Endothelial cell of umbilical vein (primary cell): Measurements from ENCODE around the gene TRPC5OS. TPM values are rescaled to one million over a fixed set of nuclear protein-coding genes. Genes with fewer than 3 reads are reported as not detected.

Experiments used
- BruUV-seq: library from RNA; stranded (reverse); fragments of 400-500 nt; replicated peaks from 2 replicates; lab custom pipeline; 2021; lab: Mats Ljungman, UMichigan
- CTCF ChIA-PET: fragments of 300-600, 350-600 bp; sonication (Branson Sonifier 250); formaldehyde crosslinking; loops from one replicate; lab custom pipeline; 2021; ENCODE audit warnings: antibody characterized with exemption, inconsistent platforms; lab: Charles Lee
- POLR2A ChIA-PET: fragments of 300-600, 350-600 bp; sonication (Branson Sonifier 250); formaldehyde crosslinking; loops from one replicate; lab custom pipeline; 2021; ENCODE audit warnings: antibody characterized with exemption, inconsistent platforms; lab: Charles Lee
- DNase-seq: peaks from one replicate; pipeline ENCODE4 v3.0.0-alpha.2; 2011; ENCODE audit warnings: low read depth, low spot score
- FAIRE-seq: peaks from 2 replicates; lab custom pipeline; 2011; peaks lifted over from hg19 to GRCh38; lab: Jason Lieb, UNC
- H2AFZ ChIP-seq: 2 replicates; pipeline ENCODE4 v1.6.0; 2012; ENCODE audit warnings: low read depth, low read length, control low read depth, inconsistent platforms
- H3K27ac ChIP-seq: 2 replicates; pipeline ENCODE4 v1.5.1; 2011; ENCODE audit warnings: low read depth, mild to moderate bottlenecking, control low read depth, low read length, moderate library complexity; ENCODE audit not compliant: insufficient read depth
- H3K27me3 ChIP-seq, 2 experiments: 2 replicates each; pipeline versions ENCODE4 v1.6.0 to v1.6.1; 2011; ENCODE audit warnings: low read length in 2 of 2, mixed read lengths in 1 of 2; ENCODE audit not compliant: control insufficient read depth in 2 of 2, insufficient read depth in 2 of 2
- H3K36me3 ChIP-seq, 2 experiments: 2 replicates in 1 of 2; 3 replicates in 1 of 2; pipeline ENCODE4 v1.5.1; 2011; ENCODE audit warnings: low read length in 2 of 2, mild to moderate bottlenecking in 1 of 2, moderate library complexity in 1 of 2; ENCODE audit not compliant: control insufficient read depth in 2 of 2, insufficient read depth in 2 of 2; ENCODE audit errors: extremely low read depth in 1 of 2
- H3K4me1 ChIP-seq: 3 replicates; pipeline ENCODE4 v1.5.1; 2011; ENCODE audit warnings: mild to moderate bottlenecking, low read length; ENCODE audit not compliant: control insufficient read depth, insufficient read depth; ENCODE audit errors: extremely low read depth
- H3K4me2 ChIP-seq: 2 replicates; pipeline ENCODE4 v1.6.1; 2011; ENCODE audit warnings: low read length, control low read depth, mixed read lengths; ENCODE audit not compliant: insufficient read depth
- H3K4me3 ChIP-seq, 3 experiments: fragments of 200-600 bp in 1 of 3; sonication (generic), shearing (Covaris generic) in 1 of 3; replicated peaks in 1 of 3; 2 replicates each; pipeline ENCODE4 v1.5.1; 2011 to 2016; ENCODE audit warnings: control low read depth in 3 of 3, low read length in 3 of 3, mild to moderate bottlenecking in 2 of 3, inconsistent platforms in 1 of 3, low read depth in 1 of 3, moderate library complexity in 1 of 3; ENCODE audit not compliant: insufficient read depth in 1 of 3
- H3K79me2 ChIP-seq: 2 replicates; pipeline ENCODE4 v1.6.0; 2012; ENCODE audit warnings: low read length, inconsistent platforms; ENCODE audit not compliant: control insufficient read depth, insufficient read depth
- H3K9ac ChIP-seq: replicated peaks from 2 replicates; pipeline ENCODE3; 2011; ENCODE audit warnings: low read length, control low read depth; ENCODE audit not compliant: insufficient read depth; ENCODE audit errors: extremely low read depth
- H3K9me1 ChIP-seq: replicated peaks from 3 replicates; pipeline ENCODE4 v1.6.0; 2011; ENCODE audit warnings: mild to moderate bottlenecking, low read length; ENCODE audit not compliant: control insufficient read depth, insufficient read depth; ENCODE audit errors: extremely low read depth
- H3K9me3 ChIP-seq: replicated peaks from 2 replicates; pipeline ENCODE4 v1.5.1; 2012; ENCODE audit warnings: low read length, inconsistent platforms; ENCODE audit not compliant: control insufficient read depth, insufficient read depth
- H4K20me1 ChIP-seq: replicated peaks from 2 replicates; pipeline ENCODE3; 2011; ENCODE audit warnings: mild to moderate bottlenecking, low read length; ENCODE audit not compliant: control insufficient read depth, insufficient read depth; ENCODE audit errors: extremely low read depth
- CTCF ChIP-seq, 2 donors: IDR thresholded peaks; 1 replicate in 1 of 2; 2 replicates in 1 of 2; pipeline ENCODE4 v1.5.1; 2011; ENCODE audit warnings: low read length in 2 of 2, mild to moderate bottlenecking in 2 of 2, moderate library complexity in 2 of 2, control low read depth in 1 of 2, inconsistent platforms in 1 of 2, low read depth in 1 of 2; ENCODE audit not compliant: insufficient read depth in 1 of 2; ENCODE audit errors: extremely low read depth in 1 of 2
- EZH2 ChIP-seq: IDR thresholded peaks from 2 replicates; pipeline ENCODE4 v1.6.1; 2012; ENCODE audit warnings: borderline replicate concordance, low read depth, mild to moderate bottlenecking, moderate library complexity, low read length, inconsistent platforms; ENCODE audit not compliant: severe bottlenecking
- FOS ChIP-seq: IDR thresholded peaks from 2 replicates; pipeline ENCODE4 v1.6.1; 2011; ENCODE audit warnings: mild to moderate bottlenecking, low read length, moderate library complexity, borderline replicate concordance; ENCODE audit not compliant: insufficient read depth
- GATA2 ChIP-seq: IDR thresholded peaks from 2 replicates; pipeline ENCODE4 v1.7.0; 2011; ENCODE audit warnings: low read depth, mild to moderate bottlenecking, moderate library complexity, mixed read lengths, low read length; ENCODE audit not compliant: insufficient read length, insufficient read depth
- JUN ChIP-seq: IDR thresholded peaks from 2 replicates; pipeline ENCODE4 v1.6.1; 2011; ENCODE audit warnings: borderline replicate concordance, low read depth; ENCODE audit not compliant: insufficient read length, insufficient read depth
- MAX ChIP-seq: IDR thresholded peaks from 2 replicates; pipeline ENCODE4 v1.6.1; 2011; ENCODE audit not compliant: insufficient read depth, insufficient read length
- MYC ChIP-seq: IDR thresholded peaks from one replicate; pipeline ENCODE4 v1.6.1; 2011; ENCODE audit warnings: mild to moderate bottlenecking, low read depth, low read length
- POLR2A ChIP-seq: IDR thresholded peaks from 2 replicates; pipeline ENCODE4 v1.6.1; 2012; ENCODE audit warnings: low read depth, mild to moderate bottlenecking, control low read depth, low read length
- POLR2AphosphoS5 ChIP-seq: IDR thresholded peaks from 2 replicates; pipeline ENCODE4 v1.6.1; 2012; ENCODE audit warnings: low read depth, mild to moderate bottlenecking, control low read depth, low read length, moderate library complexity; ENCODE audit not compliant: insufficient read depth
- dilution Hi-C: fragments of 300-500 bp; cut with MboI; formaldehyde crosslinking; loops from one replicate; pipeline ENCODE4 v1.15.0; 2019; ENCODE audit warnings: low sequenced_read_pairs; ENCODE audit not compliant: extremely low pct_ligation_motif_present
- intact Hi-C: fragments of 100-400 bp; cut with micrococcal nuclease; formaldehyde crosslinking; loops from one replicate; pipeline ENCODE4 v1.10.0; 2022
- polyA plus RNA-seq, 4 experiments: library from polyadenylated mRNA; depleted of rRNA in 3 of 4; stranded (reverse) in 3 of 4; unstranded in 1 of 4; fragments of >200 nt; gene quantifications; 2 replicates each; pipeline versions ENCODE4 v1.2.1 to v1.2.3, GENCODE V29; 2011 to 2012; ENCODE audit warnings: missing spikeins in 1 of 4
- total RNA-seq: library from RNA; stranded (reverse); gene quantifications from 2 replicates; pipeline ENCODE4 v1.2.3, GENCODE V29; 2021

TRPC5OS gene
- total and polyA plus RNA-seq, 2 donors (not counting 3 experiments of a cell fraction or from before 2014, with no cell fraction given): not detected

- Histone ChIP-seq H3K9me1 (no peaks in the 10 kb centered on the region), H3K9ac (no peak overlapping the region), H3K4me3 (no peak overlapping the region), H2AFZ (no peak overlapping the region), H3K36me3 (no peaks in the 10 kb centered on the region), H3K4me2 (no peak overlapping the region), H3K79me2 (no peaks in the 10 kb centered on the region), H4K20me1 (no peaks in the 10 kb centered on the region), H3K27me3 (no peaks in the 10 kb centered on the region), H3K9me3 (no peaks in the 10 kb centered on the region), H3K27ac (no peak overlapping the region), H3K4me1 (no peaks in the 10 kb centered on the region)
- intact Hi-C loops: no loop called here
- POLR2A ChIA-PET: no interaction called here
- BruUV-seq: no TSS peak
- FAIRE-seq (no peak), DNase-seq (no peak)
- CTCF ChIA-PET: no interaction called here
- dilution Hi-C loops: no loop called here
- no peak for TF ChIP-seq GATA2
- TF ChIP-seq CTCF (IDR thresholded peaks at IDR 0.05; ENCODE audit: extremely low read depth in 1 of 2, insufficient read depth in 1 of 2, low read depth in 1 of 2, low read length in 2 of 2): no peak
- TF ChIP-seq EZH2: no peak
- TF ChIP-seq FOS: no peak
- no peak for TF ChIP-seq POLR2AphosphoS5
- TF ChIP-seq JUN: no peak
- TF ChIP-seq MYC: no peak
- TF ChIP-seq MAX: no peak
- no peak for TF ChIP-seq POLR2A
Measured at GRCh38 chrX:111848541-111848940, 27.4 kb upstream of the TRPC5OS start.
